ENCODE measurements around the gene SDCCAG8. TPM values are rescaled to one million over a fixed set of nuclear protein-coding genes. Genes with fewer than 3 reads are reported as not detected.

Gene SDCCAG8
- polyA plus RNA-seq, 3 donors = 33.2 to 34.4 (median 33.4) TPM

DNA sequence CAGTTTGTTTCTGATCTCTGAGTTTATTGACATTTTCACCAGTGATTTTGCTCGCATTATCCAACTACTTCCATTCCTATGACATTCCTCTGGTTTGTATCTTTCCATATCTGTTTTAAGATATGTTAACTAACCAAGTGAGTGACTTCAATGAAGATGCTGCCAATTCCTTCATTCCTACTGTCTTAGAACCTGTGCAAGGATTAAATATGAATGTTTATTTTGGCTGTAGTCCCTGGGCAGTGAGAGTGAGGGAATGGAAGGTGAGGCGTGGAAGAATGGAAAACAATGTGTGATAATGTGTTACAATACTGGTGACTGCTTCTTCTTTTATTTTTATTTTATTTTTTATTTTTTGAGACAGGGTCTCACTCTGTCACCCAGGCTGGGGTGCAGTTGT lies 183.0 kb downstream of the SDCCAG8 start:
- Histone ChIP-seq H3K27me3 (ENCODE audit: control insufficient read depth in 2 of 2, insufficient read depth in 2 of 2, low read length in 2 of 2) (no peaks in the 10 kb centered on the region), H2AFZ (ENCODE audit: insufficient read depth, low read depth, low read length, poor library complexity, severe bottlenecking) (no peak overlapping the region), H3K9me3 (replicated peaks in 1 of 2; ENCODE audit: control insufficient read depth in 1 of 2, insufficient read depth in 1 of 2, low read length in 2 of 2) (no peaks in the 10 kb centered on the region), H3K4me1 (ENCODE audit: control insufficient read depth in 1 of 2, insufficient read depth in 2 of 2, low read length in 2 of 2) (peaks cover 14 to 16% of the 10 kb centered on the region in 2 donors), H3K4me3 (replicated peaks in 1 of 3; ENCODE audit: low read depth in 2 of 3, low read length in 3 of 3) (no peak overlapping the region), H3K9ac (ENCODE audit: insufficient read depth, low read length, poor library complexity, severe bottlenecking) (no peak overlapping the region), H3K4me2 (replicated peaks; ENCODE audit: extremely low read depth, low read length, poor library complexity, severe bottlenecking) (no peak overlapping the region), H3K79me2 (ENCODE audit: insufficient read depth, low read length) (no peaks in the 10 kb centered on the region), H3K27ac (ENCODE audit: low read depth in 1 of 2, low read length in 2 of 2) (no peak overlapping the region), H4K20me1 (ENCODE audit: insufficient read depth, low read length) (no peaks in the 10 kb centered on the region), H3K36me3 (replicated peaks in 1 of 2; ENCODE audit: control insufficient read depth in 1 of 2, insufficient read depth in 2 of 2, low read length in 2 of 2) (no peaks in the 10 kb centered on the region)
- H3K4me3 Mint-ChIP-seq = no peak overlapping the region
- no peak overlapping the region for H3K27ac Mint-ChIP-seq
- no peaks in the 10 kb centered on the region for H3K27me3 Mint-ChIP-seq (ENCODE audit: low read depth in 3 of 3)
- TF ChIP-seq, protein P1, sequence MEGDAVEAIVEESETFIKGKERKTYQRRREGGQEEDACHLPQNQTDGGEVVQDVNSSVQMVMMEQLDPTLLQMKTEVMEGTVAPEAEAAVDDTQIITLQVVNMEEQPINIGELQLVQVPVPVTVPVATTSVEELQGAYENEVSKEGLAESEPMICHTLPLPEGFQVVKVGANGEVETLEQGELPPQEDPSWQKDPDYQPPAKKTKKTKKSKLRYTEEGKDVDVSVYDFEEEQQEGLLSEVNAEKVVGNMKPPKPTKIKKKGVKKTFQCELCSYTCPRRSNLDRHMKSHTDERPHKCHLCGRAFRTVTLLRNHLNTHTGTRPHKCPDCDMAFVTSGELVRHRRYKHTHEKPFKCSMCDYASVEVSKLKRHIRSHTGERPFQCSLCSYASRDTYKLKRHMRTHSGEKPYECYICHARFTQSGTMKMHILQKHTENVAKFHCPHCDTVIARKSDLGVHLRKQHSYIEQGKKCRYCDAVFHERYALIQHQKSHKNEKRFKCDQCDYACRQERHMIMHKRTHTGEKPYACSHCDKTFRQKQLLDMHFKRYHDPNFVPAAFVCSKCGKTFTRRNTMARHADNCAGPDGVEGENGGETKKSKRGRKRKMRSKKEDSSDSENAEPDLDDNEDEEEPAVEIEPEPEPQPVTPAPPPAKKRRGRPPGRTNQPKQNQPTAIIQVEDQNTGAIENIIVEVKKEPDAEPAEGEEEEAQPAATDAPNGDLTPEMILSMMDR (IDR thresholded peaks at IDR 0.05) = no peak
- peaks cover 9 to 20% of the 10 kb centered on the region in 2 donors for H3K36me3 Mint-ChIP-seq
- H3K9me3 Mint-ChIP-seq = no peaks in the 10 kb centered on the region
- no CpG with 5 or more reads among the region's 2 CpGs for WGBS (ENCODE audit: insufficient coverage)
- H3K4me1 Mint-ChIP-seq = peaks cover 22% of the 10 kb centered on the region
- no peak for DNase-seq
- intact Hi-C loops (cut with micrococcal nuclease) = no loop called here

DNA sequence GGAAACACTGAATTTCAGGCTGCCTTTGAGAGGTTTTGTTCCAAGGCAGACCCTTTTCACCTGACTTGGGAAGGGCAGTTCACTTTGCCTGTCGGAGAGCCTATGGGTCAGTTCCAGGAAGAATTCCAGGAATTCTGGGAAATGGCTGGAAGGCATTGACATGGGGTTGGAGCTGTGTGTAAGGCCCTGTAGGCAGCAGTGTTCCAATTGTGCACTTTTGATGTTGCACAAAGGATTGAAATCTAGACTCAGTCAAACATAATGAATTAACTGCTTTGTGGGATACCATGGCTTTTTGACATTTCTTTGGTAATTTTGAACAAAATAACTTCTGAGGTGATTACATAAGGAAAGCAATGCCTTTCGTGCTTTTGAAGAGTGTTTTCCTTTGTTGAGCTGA lies 184.6 kb downstream of the SDCCAG8 start:
- no peak overlapping the region for H3K27ac ChIP-seq (ENCODE audit: low read depth in 1 of 2, low read length in 2 of 2)
- Mint-ChIP-seq H3K27me3 (ENCODE audit: low read depth in 3 of 3) (no peaks in the 10 kb centered on the region), H3K4me3 (no peak overlapping the region), H3K9me3 (no peaks in the 10 kb centered on the region), H3K4me1 (peaks cover 27% of the 10 kb centered on the region), H3K27ac (no peak overlapping the region), H3K36me3 (peaks cover 9 to 20% of the 10 kb centered on the region in 2 donors)
- WGBS (ENCODE audit: insufficient coverage) = 100% methylated on average over 2 of the region's 2 CpGs
- no peaks in the 10 kb centered on the region for H3K27me3 ChIP-seq (ENCODE audit: control insufficient read depth in 2 of 2, insufficient read depth in 2 of 2, low read length in 2 of 2)
- H3K36me3 ChIP-seq (replicated peaks in 1 of 2; ENCODE audit: control insufficient read depth in 1 of 2, insufficient read depth in 2 of 2, low read length in 2 of 2) = no peaks in the 10 kb centered on the region
- H2AFZ ChIP-seq (ENCODE audit: insufficient read depth, low read depth, low read length, poor library complexity, severe bottlenecking) = no peak overlapping the region
- H3K4me3 ChIP-seq (replicated peaks in 1 of 3; ENCODE audit: low read depth in 2 of 3, low read length in 3 of 3) = no peak overlapping the region
- no peak overlapping the region for H3K9ac ChIP-seq (ENCODE audit: insufficient read depth, low read length, poor library complexity, severe bottlenecking)
- intact Hi-C loops (cut with micrococcal nuclease) = no loop called here
- H3K9me3 ChIP-seq (replicated peaks in 1 of 2; ENCODE audit: control insufficient read depth in 1 of 2, insufficient read depth in 1 of 2, low read length in 2 of 2) = no peaks in the 10 kb centered on the region
- no peak overlapping the region for H3K4me2 ChIP-seq (replicated peaks; ENCODE audit: extremely low read depth, low read length, poor library complexity, severe bottlenecking)
- no peak for DNase-seq
- H3K79me2 ChIP-seq (ENCODE audit: insufficient read depth, low read length) = no peaks in the 10 kb centered on the region
- TF ChIP-seq, protein P1 (IDR thresholded peaks at IDR 0.05) = no peak
- H3K4me1 ChIP-seq (ENCODE audit: control insufficient read depth in 1 of 2, insufficient read depth in 2 of 2, low read length in 2 of 2) = peaks cover 14 to 22% of the 10 kb centered on the region in 2 donors
- H4K20me1 ChIP-seq (ENCODE audit: insufficient read depth, low read length) = no peaks in the 10 kb centered on the region

All from CD14-positive monocyte (primary cell).